Ascending aorta (tissue), 2 donors: ENCODE measurements around the gene TMEM109. TPM values are rescaled to one million over a fixed set of nuclear protein-coding genes. Genes with fewer than 3 reads are reported as not detected.

ENCODE experiments used
- DNase-seq, 2 donors: peaks; one replicate each; pipeline ENCODE4 v3.0.0-alpha.2; 2019; ENCODE audit warnings: low spot score in 2 of 2
- H3K27ac ChIP-seq, 2 donors: fragments of 200-600 bp; sonication (generic); one replicate each; pipeline ENCODE4 v1.5.1; 2016 to 2017; ENCODE audit warnings: mild to moderate bottlenecking in 1 of 2
- H3K27me3 ChIP-seq: fragments of 200-600 bp; sonication (generic); one replicate; pipeline ENCODE4 v1.5.1; 2017
- H3K36me3 ChIP-seq, 2 donors: fragments of 200-600 bp; sonication (generic); one replicate each; pipeline ENCODE4 v1.5.1; 2016
- H3K4me1 ChIP-seq, 2 donors: fragments of 200-600 bp; sonication (generic); one replicate each; pipeline ENCODE4 v1.5.1; 2016 to 2017; ENCODE audit warnings: mild to moderate bottlenecking in 1 of 2
- H3K4me3 ChIP-seq, 2 donors: fragments of 200-600 bp; sonication (generic); one replicate each; pipeline ENCODE4 v1.5.1; 2016 to 2017; ENCODE audit warnings: mild to moderate bottlenecking in 1 of 2
- H3K9me3 ChIP-seq, 2 donors: fragments of 200-600 bp; sonication (generic); one replicate each; pipeline ENCODE4 v1.5.1; 2016
- intact Hi-C: fragments of 100-400 bp; cut with DNase I; formaldehyde crosslinking; loops from one replicate; pipeline ENCODE4 v1.15.1; 2023
- total RNA-seq: library from RNA; depleted of rRNA; stranded (reverse); fragments of >200 nt; gene quantifications from one replicate; pipeline ENCODE4 v1.1.0, GENCODE V29; 2016
- TF ChIP-seq, protein P1 (sequence below), 3 experiments: fragments of 200-600 bp in 2 of 3; fragments of 450-650 bp in 1 of 3; sonication (generic) in 2 of 3; IDR thresholded peaks; one replicate each; pipeline ENCODE4 v1.5.1; 2016 to 2019; ENCODE audit warnings: antibody characterized with exemption in 3 of 3, mild to moderate bottlenecking in 1 of 3, moderate library complexity in 1 of 3

The TMEM109 gene
- total RNA-seq, 1 donor from 2014 or later = 238 TPM

DNA sequence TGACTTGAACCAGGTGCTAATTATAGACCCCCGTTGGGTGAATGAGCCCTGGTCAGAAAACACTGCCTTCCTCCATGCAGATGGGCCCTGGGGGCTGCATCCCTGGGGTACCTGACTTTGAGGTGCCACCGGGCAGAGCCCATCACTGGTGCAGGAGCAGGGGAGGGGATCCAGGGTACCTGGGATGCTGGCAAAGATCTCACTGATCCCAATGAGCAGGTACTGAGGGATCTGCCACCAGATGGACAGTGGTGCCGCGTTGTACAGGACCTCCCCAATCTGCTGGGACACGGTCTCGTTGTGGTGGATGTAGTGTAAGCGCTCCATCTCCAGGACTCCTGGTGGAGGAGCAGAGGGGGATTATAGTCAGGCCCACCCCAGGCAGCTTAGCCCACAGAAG lies 25.3 kb downstream of the TMEM109 start:
- H3K4me1 ChIP-seq = no peaks in the 10 kb centered on the region
- no peak overlapping the region for H3K27ac ChIP-seq
- peaks cover 36 to 54% of the 10 kb centered on the region in 2 donors for H3K36me3 ChIP-seq
- TF ChIP-seq, protein P1, sequence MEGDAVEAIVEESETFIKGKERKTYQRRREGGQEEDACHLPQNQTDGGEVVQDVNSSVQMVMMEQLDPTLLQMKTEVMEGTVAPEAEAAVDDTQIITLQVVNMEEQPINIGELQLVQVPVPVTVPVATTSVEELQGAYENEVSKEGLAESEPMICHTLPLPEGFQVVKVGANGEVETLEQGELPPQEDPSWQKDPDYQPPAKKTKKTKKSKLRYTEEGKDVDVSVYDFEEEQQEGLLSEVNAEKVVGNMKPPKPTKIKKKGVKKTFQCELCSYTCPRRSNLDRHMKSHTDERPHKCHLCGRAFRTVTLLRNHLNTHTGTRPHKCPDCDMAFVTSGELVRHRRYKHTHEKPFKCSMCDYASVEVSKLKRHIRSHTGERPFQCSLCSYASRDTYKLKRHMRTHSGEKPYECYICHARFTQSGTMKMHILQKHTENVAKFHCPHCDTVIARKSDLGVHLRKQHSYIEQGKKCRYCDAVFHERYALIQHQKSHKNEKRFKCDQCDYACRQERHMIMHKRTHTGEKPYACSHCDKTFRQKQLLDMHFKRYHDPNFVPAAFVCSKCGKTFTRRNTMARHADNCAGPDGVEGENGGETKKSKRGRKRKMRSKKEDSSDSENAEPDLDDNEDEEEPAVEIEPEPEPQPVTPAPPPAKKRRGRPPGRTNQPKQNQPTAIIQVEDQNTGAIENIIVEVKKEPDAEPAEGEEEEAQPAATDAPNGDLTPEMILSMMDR (IDR thresholded peaks at IDR 0.05) = no peak
- no peak overlapping the region for H3K4me3 ChIP-seq
- H3K27me3 ChIP-seq = no peaks in the 10 kb centered on the region
- H3K9me3 ChIP-seq = no peaks in the 10 kb centered on the region
- DNase-seq = no peak
- intact Hi-C loops = no loop called here

DNA sequence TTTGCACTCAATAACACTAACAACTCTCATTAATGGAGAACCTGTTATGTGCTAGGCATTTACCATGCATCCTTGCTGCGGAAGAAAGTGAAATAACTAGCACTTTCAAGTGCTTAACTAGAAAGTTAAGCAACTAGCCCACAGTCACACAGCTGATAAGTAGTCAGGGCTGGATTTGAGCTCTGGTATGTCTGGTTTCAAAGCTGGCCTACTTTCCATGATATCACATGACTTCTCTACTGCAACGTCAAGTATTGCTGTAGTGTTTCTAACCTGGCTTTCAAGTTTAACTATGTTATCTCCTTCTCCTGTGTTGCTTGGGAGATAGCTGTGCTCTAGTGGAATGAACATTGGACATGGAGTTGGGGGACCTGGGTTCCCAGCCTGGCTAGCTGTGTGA lies 25.9 kb downstream of the TMEM109 start:
- no peaks in the 10 kb centered on the region for H3K9me3 ChIP-seq
- no peak overlapping the region for H3K27ac ChIP-seq
- DNase-seq = no peak
- intact Hi-C loops = no loop called here
- TF ChIP-seq, protein P1 (IDR thresholded peaks at IDR 0.05) = no peak
- no peaks in the 10 kb centered on the region for H3K4me1 ChIP-seq
- H3K36me3 ChIP-seq = peaks cover 36 to 57% of the 10 kb centered on the region in 2 donors
- no peaks in the 10 kb centered on the region for H3K27me3 ChIP-seq
- no peak overlapping the region for H3K4me3 ChIP-seq

DNA sequence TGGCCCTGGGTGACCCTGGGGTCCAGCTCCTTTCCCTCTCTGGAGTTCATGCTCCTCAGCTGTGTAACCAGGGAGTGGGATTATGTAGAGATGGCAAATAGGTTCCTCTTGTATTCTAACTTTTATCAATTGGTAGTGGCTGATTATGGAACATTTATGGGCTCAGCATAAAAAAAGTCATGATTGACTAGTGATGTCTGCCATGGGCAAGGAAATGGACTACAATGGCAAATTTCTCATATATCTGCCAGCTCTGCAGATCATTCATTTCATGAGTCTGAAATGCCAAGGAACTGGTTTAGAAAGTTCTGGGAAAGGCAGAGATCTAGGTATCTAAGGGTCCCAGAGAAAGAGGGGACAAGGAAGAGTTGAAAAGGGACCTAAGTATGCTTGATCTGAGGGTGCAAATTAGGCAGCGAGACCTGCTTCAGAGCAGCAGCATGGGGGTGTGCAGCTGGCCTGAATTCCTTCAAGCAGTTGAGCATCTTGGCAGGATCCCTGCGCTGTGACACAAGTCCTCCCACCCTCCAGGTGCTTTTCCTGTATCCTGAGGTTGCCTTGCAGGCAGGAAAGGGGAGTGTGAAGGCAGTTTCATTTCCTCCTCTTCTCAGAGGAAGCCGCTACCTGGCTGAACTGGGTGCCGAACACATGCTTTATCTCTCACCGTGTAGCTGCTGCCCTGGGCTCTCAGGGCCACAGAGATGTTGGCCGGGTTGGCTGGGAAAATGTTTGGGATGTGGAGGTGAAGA lies 27.6 kb downstream of the TMEM109 start:
- intact Hi-C loops = no loop called here
- no peak for DNase-seq
- Histone ChIP-seq H3K9me3 (no peaks in the 10 kb centered on the region), H3K27me3 (no peaks in the 10 kb centered on the region), H3K36me3 (peaks cover 36 to 71% of the 10 kb centered on the region in 2 donors), H3K27ac (no peak overlapping the region), H3K4me3 (no peak overlapping the region), H3K4me1 (no peaks in the 10 kb centered on the region)
- TF ChIP-seq, protein P1 (IDR thresholded peaks at IDR 0.05) = no peak

DNA sequence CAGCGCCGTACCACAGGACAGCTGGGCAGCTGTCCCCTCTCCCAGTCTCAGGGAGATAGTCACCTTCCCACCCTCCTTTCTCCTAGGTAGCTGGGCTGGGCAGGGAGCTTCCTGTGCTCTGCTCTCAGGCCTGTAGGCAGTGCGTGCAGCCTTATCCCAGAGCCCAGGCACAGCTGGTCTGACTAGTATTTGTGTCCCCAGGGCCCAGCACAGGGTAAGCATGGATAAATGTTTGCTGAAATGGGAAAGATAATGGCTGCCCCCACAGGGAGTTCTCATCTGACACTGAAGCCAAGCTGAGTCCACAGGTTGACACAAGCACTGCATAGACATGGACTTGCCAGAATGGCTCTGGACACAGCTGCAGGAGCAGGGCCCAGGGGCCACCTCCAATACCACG lies 28.3 kb downstream of the TMEM109 start:
- intact Hi-C loops = no loop called here
- DNase-seq = no peak
- Histone ChIP-seq H3K27ac (no peak overlapping the region), H3K9me3 (no peaks in the 10 kb centered on the region), H3K4me3 (no peak overlapping the region), H3K36me3 (peaks cover 36 to 71% of the 10 kb centered on the region in 2 donors), H3K27me3 (no peaks in the 10 kb centered on the region), H3K4me1 (no peaks in the 10 kb centered on the region)
- TF ChIP-seq, protein P1 (IDR thresholded peaks at IDR 0.05) = no peak

DNA sequence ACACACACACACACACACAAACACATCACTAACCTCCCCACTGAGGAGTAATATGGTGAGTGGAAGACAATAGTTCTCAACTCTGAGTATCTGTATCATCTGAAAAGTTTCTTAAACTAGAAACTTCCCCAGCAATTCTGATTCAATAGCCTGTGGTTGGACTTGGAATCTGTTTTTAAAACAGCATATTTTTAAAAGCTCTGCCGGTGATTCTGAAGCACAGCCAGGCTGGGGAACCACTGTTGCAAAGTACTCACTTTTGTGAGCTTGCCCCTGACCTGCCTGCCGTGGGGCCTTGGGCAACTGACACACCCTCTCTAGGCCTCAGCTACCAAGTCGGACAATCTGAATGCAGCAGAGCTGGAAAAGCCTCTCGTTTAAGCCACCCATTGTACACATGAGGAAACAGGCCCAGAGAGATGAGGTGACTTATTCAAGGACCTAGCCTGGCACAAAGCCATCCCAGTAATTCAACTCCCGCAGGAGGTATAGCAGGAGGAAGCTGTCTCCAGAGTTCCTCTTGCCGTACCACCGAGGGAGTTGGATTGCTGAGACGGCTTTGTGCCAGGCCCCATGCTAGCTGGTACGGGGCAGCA lies 29.1 kb downstream of the TMEM109 start:
- H3K4me3 ChIP-seq = no peak overlapping the region
- H3K9me3 ChIP-seq = no peaks in the 10 kb centered on the region
- intact Hi-C loops = no loop called here
- peaks cover 36 to 65% of the 10 kb centered on the region in 2 donors for H3K36me3 ChIP-seq
- H3K27ac ChIP-seq = no peak overlapping the region
- no peaks in the 10 kb centered on the region for H3K27me3 ChIP-seq
- TF ChIP-seq, protein P1 (IDR thresholded peaks at IDR 0.05) = no peak
- DNase-seq = no peak
- no peaks in the 10 kb centered on the region for H3K4me1 ChIP-seq
